ENCODE data around the gene PRMT1. TPM values are rescaled to one million over a fixed set of nuclear protein-coding genes. Genes with fewer than 3 reads are reported as not detected.

Gene PRMT1
- total and polyA plus RNA-seq, 2 donors from 2014 or later: 119 to 131 TPM

- Histone ChIP-seq H3K27me3 (ENCODE audit: control insufficient read depth, insufficient read depth, low read length) (no peaks in the 10 kb centered on the region), H3K4me1 (ENCODE audit: control insufficient read depth in 2 of 3, insufficient read depth in 2 of 3, low read depth in 1 of 3, low read length in 3 of 3) (peaks cover 0 to 6% (median 6%) of the 10 kb centered on the region in 3 donors), H3K9ac (ENCODE audit: low read length in 3 of 3) (no peak overlapping the region), H3K9me3 (ENCODE audit: control insufficient read depth in 2 of 3, insufficient read depth in 1 of 3, low read length in 3 of 3) (no peaks in the 10 kb centered on the region), H3K27ac (ENCODE audit: low read depth in 2 of 2, low read length in 2 of 2) (no peak overlapping the region), H3K36me3 (ENCODE audit: control insufficient read depth in 2 of 3, insufficient read depth in 3 of 3, low read length in 3 of 3) (peaks cover 2 to 42% (median 21%) of the 10 kb centered on the region in 3 donors), H3K4me3 (ENCODE audit: low read length in 3 of 3) (no peak overlapping the region)
- FAIRE-seq (no peak), DNase-seq (no peak)
- no peak for TF ChIP-seq CTCF (IDR thresholded peaks at IDR 0.05; ENCODE audit: borderline replicate concordance, extremely low read depth, insufficient read depth)
- intact Hi-C loops (cut with DNase I): no loop called here
These were observed 16.6 kb upstream of the PRMT1 start for GRCh38 chr19:49660338-49660961.

GRCh38 chr19:49662011-49662410 is 15.1 kb upstream of the PRMT1 start:
- no peak for TF ChIP-seq CTCF (IDR thresholded peaks at IDR 0.05; ENCODE audit: borderline replicate concordance, extremely low read depth, insufficient read depth)
- H3K4me1 ChIP-seq (ENCODE audit: control insufficient read depth in 2 of 3, insufficient read depth in 2 of 3, low read depth in 1 of 3, low read length in 3 of 3): peaks cover 0 to 13% (median 11%) of the 10 kb centered on the region in 3 donors
- no peak for FAIRE-seq

GRCh38 chr19:49663224-49663623 is 13.8 kb upstream of the PRMT1 start:
- FAIRE-seq: no peak
- peaks cover 0 to 13% (median 11%) of the 10 kb centered on the region in 3 donors for H3K4me1 ChIP-seq (ENCODE audit: control insufficient read depth in 2 of 3, insufficient read depth in 2 of 3, low read depth in 1 of 3, low read length in 3 of 3)
- no peaks in the 10 kb centered on the region for H3K9me3 ChIP-seq (ENCODE audit: control insufficient read depth in 2 of 3, insufficient read depth in 1 of 3, low read length in 3 of 3)
- no peaks in the 10 kb centered on the region for H3K27me3 ChIP-seq (ENCODE audit: control insufficient read depth, insufficient read depth, low read length)
- no peak for TF ChIP-seq CTCF (IDR thresholded peaks at IDR 0.05; ENCODE audit: borderline replicate concordance, extremely low read depth, insufficient read depth)
- peaks cover 2 to 30% (median 13%) of the 10 kb centered on the region in 3 donors for H3K36me3 ChIP-seq (ENCODE audit: control insufficient read depth in 2 of 3, insufficient read depth in 3 of 3, low read length in 3 of 3)
- H3K27ac ChIP-seq (ENCODE audit: low read depth in 2 of 2, low read length in 2 of 2): peak overlapping the region in 1 of 2 donors; percentile 32
- intact Hi-C loops (cut with DNase I): no loop called here
- H3K9ac ChIP-seq (ENCODE audit: low read length in 3 of 3): no peak overlapping the region
- no peak overlapping the region for H3K4me3 ChIP-seq (ENCODE audit: low read length in 3 of 3)
- DNase-seq: no peak

More at GRCh38 chr19:49662011-49662410, 15.1 kb upstream of the PRMT1 start:
- Histone ChIP-seq H3K27me3 (ENCODE audit: control insufficient read depth, insufficient read depth, low read length) (no peaks in the 10 kb centered on the region), H3K4me3 (ENCODE audit: low read length in 3 of 3) (no peak overlapping the region), H3K27ac (ENCODE audit: low read depth in 2 of 2, low read length in 2 of 2) (no peak overlapping the region), H3K9me3 (ENCODE audit: control insufficient read depth in 2 of 3, insufficient read depth in 1 of 3, low read length in 3 of 3) (no peaks in the 10 kb centered on the region), H3K36me3 (ENCODE audit: control insufficient read depth in 2 of 3, insufficient read depth in 3 of 3, low read length in 3 of 3) (peaks cover 2 to 30% (median 13%) of the 10 kb centered on the region in 3 donors), H3K9ac (ENCODE audit: low read length in 3 of 3) (no peak overlapping the region)
- DNase-seq: no peak
- intact Hi-C loops (cut with DNase I): no loop called here

Measured in kidney (tissue), 14 donors.